Upper lobe of left lung (tissue), 6 donors: ENCODE results near the gene GPATCH1. TPM values are rescaled to one million over a fixed set of nuclear protein-coding genes. Genes with fewer than 3 reads are reported as not detected.
"Not testable (repeated sequence)": the region's sequence is repeated elsewhere in the genome, so short reads cannot be mapped to it uniquely, and the experiment has no call there.

Experiments
- ATAC-seq, 2 donors: fragments of 200-7000 bp; cut with Tn5 transposase; one replicate each; pipeline ENCODE4 v1.9.1; 2022; ENCODE audit warnings: mild to moderate bottlenecking in 2 of 2, moderate library complexity in 2 of 2; ENCODE audit not compliant: low FRiP score in 2 of 2
- DNase-seq, 2 donors: peaks; one replicate each; pipeline ENCODE4 v3.0.0-alpha.2; 2019 to 2020
- H3K27ac ChIP-seq, 4 donors: fragments of 200-600 bp; sonication (generic); one replicate each; pipeline ENCODE4 v1.5.1; 2016 to 2019
- H3K27me3 ChIP-seq, 4 donors: fragments of 200-600 bp; sonication (generic); one replicate each; pipeline ENCODE4 v1.5.1; 2017 to 2019
- H3K36me3 ChIP-seq, 4 donors: fragments of 200-600 bp; sonication (generic); one replicate each; pipeline ENCODE4 v1.5.1; 2016 to 2019
- H3K4me1 ChIP-seq, 4 donors: fragments of 200-600 bp; sonication (generic); one replicate each; pipeline ENCODE4 v1.5.1; 2018 to 2019
- H3K4me3 ChIP-seq, 4 donors: fragments of 200-600 bp; sonication (generic); one replicate each; pipeline ENCODE4 v1.5.1; 2017 to 2019; ENCODE audit warnings: mild to moderate bottlenecking in 2 of 4, moderate library complexity in 1 of 4
- H3K9me3 ChIP-seq, 4 donors: fragments of 200-600 bp; sonication (generic); one replicate each; pipeline ENCODE4 v1.5.1; 2018 to 2019
- EP300 ChIP-seq, 4 donors: sonication (generic); formaldehyde crosslinking; IDR thresholded peaks; one replicate each; pipeline ENCODE4 v1.5.1; 2017; ENCODE audit warnings: antibody characterized with exemption in 4 of 4, control low read depth in 2 of 4
- POLR2A ChIP-seq, 4 donors: fragments of 450-650 bp; IDR thresholded peaks; one replicate each; pipeline ENCODE4 v1.5.1; 2016 to 2017; ENCODE audit warnings: antibody characterized with exemption in 4 of 4, mild to moderate bottlenecking in 2 of 4
- POLR2AphosphoS5 ChIP-seq, 2 donors: sonication (generic); formaldehyde crosslinking; IDR thresholded peaks; one replicate each; pipeline ENCODE4 v1.5.1; 2017; ENCODE audit warnings: antibody characterized with exemption in 2 of 2
- WGBS, 2 donors: methylation state at CpG; one replicate each; pipeline ENCODE4 v1.1.5; 2017 to 2018; 5-methylcytosine and 5-hydroxymethylcytosine counted together
- total RNA-seq, 6 donors: library from RNA; depleted of rRNA in 4 of 6; stranded (reverse); fragments of >200 nt in 4 of 6; gene quantifications; one replicate each; pipeline versions ENCODE4 v1.1.0 to v1.2.1, GENCODE V29; 2016 to 2021
- TF ChIP-seq, protein P1 (sequence below), 6 experiments: fragments of 450-650 bp in 4 of 6; fragments of 200-600 bp in 2 of 6; sonication (generic) in 2 of 6; IDR thresholded peaks; one replicate each; pipeline ENCODE4 v1.5.1; 2016 to 2019; ENCODE audit warnings: antibody characterized with exemption in 6 of 6
- donor health status: DM: no; HTN: no; CAD: no; lungs with moderate emphysema.
- donor health status: DM: no; HTN: yes; CAD: no; lungs with severe emphysema.

The GPATCH1 gene, protein sequence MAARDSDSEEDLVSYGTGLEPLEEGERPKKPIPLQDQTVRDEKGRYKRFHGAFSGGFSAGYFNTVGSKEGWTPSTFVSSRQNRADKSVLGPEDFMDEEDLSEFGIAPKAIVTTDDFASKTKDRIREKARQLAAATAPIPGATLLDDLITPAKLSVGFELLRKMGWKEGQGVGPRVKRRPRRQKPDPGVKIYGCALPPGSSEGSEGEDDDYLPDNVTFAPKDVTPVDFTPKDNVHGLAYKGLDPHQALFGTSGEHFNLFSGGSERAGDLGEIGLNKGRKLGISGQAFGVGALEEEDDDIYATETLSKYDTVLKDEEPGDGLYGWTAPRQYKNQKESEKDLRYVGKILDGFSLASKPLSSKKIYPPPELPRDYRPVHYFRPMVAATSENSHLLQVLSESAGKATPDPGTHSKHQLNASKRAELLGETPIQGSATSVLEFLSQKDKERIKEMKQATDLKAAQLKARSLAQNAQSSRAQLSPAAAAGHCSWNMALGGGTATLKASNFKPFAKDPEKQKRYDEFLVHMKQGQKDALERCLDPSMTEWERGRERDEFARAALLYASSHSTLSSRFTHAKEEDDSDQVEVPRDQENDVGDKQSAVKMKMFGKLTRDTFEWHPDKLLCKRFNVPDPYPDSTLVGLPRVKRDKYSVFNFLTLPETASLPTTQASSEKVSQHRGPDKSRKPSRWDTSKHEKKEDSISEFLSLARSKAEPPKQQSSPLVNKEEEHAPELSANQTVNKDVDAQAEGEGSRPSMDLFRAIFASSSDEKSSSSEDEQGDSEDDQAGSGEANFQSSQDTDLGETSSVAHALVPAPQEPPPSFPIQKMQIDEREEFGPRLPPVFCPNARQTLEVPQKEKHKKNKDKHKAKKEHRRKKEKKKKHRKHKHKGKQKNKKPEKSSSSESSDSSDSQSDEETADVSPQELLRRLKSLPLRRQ
- 10 to 100 TPM in 1 of 6 donors, 1 to 10 TPM in 5; 4.7 to 11.5 (median 6.8) TPM for total RNA-seq

DNA sequence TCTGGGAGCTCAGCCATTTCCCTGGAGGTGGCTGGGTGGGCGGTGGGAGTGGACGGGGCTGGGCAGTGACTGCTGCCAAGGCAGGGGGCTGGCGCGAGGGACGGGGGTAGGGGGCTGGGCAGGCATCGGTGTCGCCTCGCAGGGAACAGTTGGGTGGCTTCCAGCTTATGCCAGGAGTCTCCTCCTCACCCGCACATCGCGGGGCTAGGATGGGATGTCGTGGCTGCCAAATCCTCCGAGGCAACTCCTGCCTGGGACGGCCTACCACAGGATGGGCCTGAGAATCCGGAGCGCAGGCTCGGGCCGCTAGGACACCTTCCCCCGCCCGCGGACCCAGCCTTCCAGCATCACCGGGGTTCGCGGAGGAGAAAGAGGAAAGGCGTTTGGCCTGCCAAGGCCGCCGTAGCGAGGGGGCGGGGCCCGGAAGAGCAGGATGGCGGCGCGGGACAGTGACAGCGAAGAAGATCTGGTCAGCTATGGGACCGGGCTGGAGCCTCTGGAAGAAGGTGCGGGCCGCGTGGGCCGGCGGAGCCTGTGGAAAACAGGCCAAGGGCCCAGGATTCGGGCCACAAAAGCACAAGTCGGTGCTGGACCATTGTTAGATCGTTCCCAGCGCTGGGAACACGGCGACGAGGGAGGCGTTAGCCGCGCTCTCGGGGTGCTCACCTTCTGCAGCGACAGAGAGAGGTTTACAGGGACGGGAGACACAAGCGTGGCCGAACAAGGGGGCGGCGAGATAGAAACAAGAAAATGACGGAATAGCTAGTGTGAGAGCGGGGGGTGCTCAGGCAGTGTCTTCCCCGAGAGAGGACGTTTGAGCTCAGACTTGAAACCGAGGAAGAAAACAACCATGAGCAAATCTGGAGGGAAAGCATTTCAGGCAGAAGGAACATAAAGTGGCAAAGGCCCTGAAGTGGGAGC is at the start of gene GPATCH1:
Gene GPATCH1 (plus strand): TSS at position 421 of the 921 bp plus-strand sequence. CDS start 13 bp downstream, at position 434.
- 1 to 2% methylated on average over 52 to 62 of the region's 62 CpGs for WGBS, 2 donors

GRCh38 chr19:33032218-33032781 is 48.7 kb upstream of the GPATCH1 start:
- Histone ChIP-seq H3K27me3 (no peaks in the 10 kb centered on the region), H3K4me1 (no peaks in the 10 kb centered on the region), H3K9me3 (peaks cover 0 to 3% (median 0%) of the 10 kb centered on the region in 4 donors), H3K4me3 (no peak overlapping the region), H3K36me3 (no peaks in the 10 kb centered on the region), H3K27ac (no peak overlapping the region)
- TF ChIP-seq POLR2AphosphoS5 (IDR thresholded peaks at IDR 0.05) = no peak
- TF ChIP-seq EP300 (IDR thresholded peaks at IDR 0.05) = no peak
- no peak for TF ChIP-seq POLR2A (IDR thresholded peaks at IDR 0.05)
- TF ChIP-seq, protein P1, sequence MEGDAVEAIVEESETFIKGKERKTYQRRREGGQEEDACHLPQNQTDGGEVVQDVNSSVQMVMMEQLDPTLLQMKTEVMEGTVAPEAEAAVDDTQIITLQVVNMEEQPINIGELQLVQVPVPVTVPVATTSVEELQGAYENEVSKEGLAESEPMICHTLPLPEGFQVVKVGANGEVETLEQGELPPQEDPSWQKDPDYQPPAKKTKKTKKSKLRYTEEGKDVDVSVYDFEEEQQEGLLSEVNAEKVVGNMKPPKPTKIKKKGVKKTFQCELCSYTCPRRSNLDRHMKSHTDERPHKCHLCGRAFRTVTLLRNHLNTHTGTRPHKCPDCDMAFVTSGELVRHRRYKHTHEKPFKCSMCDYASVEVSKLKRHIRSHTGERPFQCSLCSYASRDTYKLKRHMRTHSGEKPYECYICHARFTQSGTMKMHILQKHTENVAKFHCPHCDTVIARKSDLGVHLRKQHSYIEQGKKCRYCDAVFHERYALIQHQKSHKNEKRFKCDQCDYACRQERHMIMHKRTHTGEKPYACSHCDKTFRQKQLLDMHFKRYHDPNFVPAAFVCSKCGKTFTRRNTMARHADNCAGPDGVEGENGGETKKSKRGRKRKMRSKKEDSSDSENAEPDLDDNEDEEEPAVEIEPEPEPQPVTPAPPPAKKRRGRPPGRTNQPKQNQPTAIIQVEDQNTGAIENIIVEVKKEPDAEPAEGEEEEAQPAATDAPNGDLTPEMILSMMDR (IDR thresholded peaks at IDR 0.05) = no peak
- DNase-seq = no peak
- 75 to 81% methylated on average over 6 to 8 of the region's 8 CpGs for WGBS, 2 donors
- no peak for ATAC-seq

More for the DNA sequence above, at the start of gene GPATCH1:
- Histone ChIP-seq H3K27ac (peak within 1 kb of the TSS; percentile 51 to 87 (median 84)), H3K27me3 (no peaks in the 10 kb centered on the region), H3K4me3 (peak within 1 kb of the TSS; percentile 72 to 97 (median 78)), H3K36me3 (peaks cover 0 to 4% (median 0%) of the 10 kb centered on the region in 4 donors), H3K9me3 (no peaks in the 10 kb centered on the region), H3K4me1 (peaks cover 9 to 18% (median 12%) of the 10 kb centered on the region in 4 donors)
- TF ChIP-seq POLR2A (IDR thresholded peaks at IDR 0.05) (peak in 2 of 4 donors; percentile 43 to 63), POLR2AphosphoS5 (IDR thresholded peaks at IDR 0.05) (peak; percentile 27 to 95), EP300 (IDR thresholded peaks at IDR 0.05) (peak in 1 of 4 donors; percentile 49)
- TF ChIP-seq, protein P1 (IDR thresholded peaks at IDR 0.05) = peak in 1 of 6 experiments; percentile 39
- DNase-seq (peak; percentile 90 to 98), ATAC-seq (peak; percentile 93 to 98)

GRCh38 chr19:33035461-33035860 is 45.5 kb upstream of the GPATCH1 start:
- H3K27ac ChIP-seq = no peak overlapping the region
- H3K4me1 ChIP-seq = no peaks in the 10 kb centered on the region
- WGBS, 2 donors = 95 to 97% methylated on average over 10 of the region's 10 CpGs
- H3K36me3 ChIP-seq = no peaks in the 10 kb centered on the region
- ATAC-seq (no peak), DNase-seq (no peak)
- no peaks in the 10 kb centered on the region for H3K9me3 ChIP-seq
- TF ChIP-seq POLR2AphosphoS5 (IDR thresholded peaks at IDR 0.05) (no peak), EP300 (IDR thresholded peaks at IDR 0.05) (no peak), POLR2A (IDR thresholded peaks at IDR 0.05) (no peak)
- TF ChIP-seq, protein P1 (IDR thresholded peaks at IDR 0.05) = no peak
- no peak overlapping the region for H3K4me3 ChIP-seq
- no peaks in the 10 kb centered on the region for H3K27me3 ChIP-seq

DNA sequence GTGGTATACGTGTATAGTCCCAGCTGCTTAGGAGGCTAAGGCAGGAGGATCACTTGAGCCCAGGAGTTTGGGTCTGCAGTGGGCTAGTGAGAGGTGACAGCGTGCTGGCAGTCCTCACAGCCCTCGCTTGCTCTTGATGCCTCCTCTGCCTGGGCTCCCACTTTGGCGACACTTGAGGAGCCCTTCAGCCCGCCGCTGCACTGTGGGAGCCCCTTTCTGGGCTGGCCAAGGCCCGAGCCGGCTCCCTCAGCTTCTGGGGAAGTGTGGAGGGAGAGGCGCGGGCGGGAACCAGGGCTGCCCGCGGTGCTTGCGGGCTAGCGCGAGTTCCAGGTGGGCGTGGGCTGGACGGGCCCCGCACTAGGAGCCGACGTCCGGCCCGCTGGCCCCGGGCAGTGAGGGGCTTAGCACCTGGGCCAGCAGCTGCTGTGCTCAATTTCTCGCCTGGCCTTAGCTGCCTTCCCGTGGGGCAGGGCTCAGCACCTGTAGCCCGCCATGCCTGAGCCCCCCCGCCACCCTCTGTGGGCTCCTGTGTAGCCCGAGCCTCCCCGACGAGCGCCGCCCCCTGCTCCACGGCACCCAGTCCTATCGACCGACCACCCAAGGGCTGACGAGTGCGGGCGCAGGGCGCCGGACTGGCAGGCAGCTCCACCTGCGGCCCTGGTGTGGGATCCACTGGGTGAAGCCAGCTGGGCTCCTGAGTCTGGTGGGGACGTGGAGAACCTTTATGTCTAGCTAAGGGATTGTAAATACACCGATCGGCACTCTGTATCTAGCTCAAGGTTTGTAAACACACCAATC is 44.4 kb upstream of the GPATCH1 start:
- H3K27me3 ChIP-seq, H3K27ac ChIP-seq, ATAC-seq, H3K36me3 ChIP-seq, H3K4me3 ChIP-seq, H3K9me3 ChIP-seq, H3K4me1 ChIP-seq: not testable (repeated sequence)
- peak in 1 of 2 donors; percentile 80 for DNase-seq
- 91 to 93% methylated on average over 3 to 37 of the region's 45 CpGs for whole genome bisulfite sequencing, 2 donors

GRCh38 chr19:33037168-33038025 is 43.6 kb upstream of the GPATCH1 start:
- H3K9me3 ChIP-seq, H3K36me3 ChIP-seq, H3K27ac ChIP-seq, DNase-seq, ATAC-seq, H3K27me3 ChIP-seq, H3K4me1 ChIP-seq, H3K4me3 ChIP-seq: not testable (repeated sequence)
- 69 to 84% methylated on average over 18 of the region's 18 CpGs for WGBS, 2 donors
